DND-41 (cell line): Measurements from ENCODE around the gene KPNA1.

Experiments
- ATAC-seq: fragments of 200-7000 bp; cut with Tn5 transposase; 3 replicates; pipeline ENCODE4 v1.9.1; 2021; ENCODE audit warnings: low read depth; ENCODE audit not compliant: insufficient read depth
- DNase-seq: peaks from one replicate; pipeline ENCODE4 v3.0.0-alpha.2; 2020
- H2AFZ ChIP-seq: 2 replicates; pipeline ENCODE4 v1.6.0; 2012; ENCODE audit warnings: low read depth, low read length
- H3K27ac ChIP-seq: 2 replicates; pipeline ENCODE4 v1.5.1; 2012; ENCODE audit warnings: low read length, inconsistent platforms
- H3K27me3 ChIP-seq: fragments of 200-600 bp; sonication (generic); 2 replicates; pipeline ENCODE4 v1.6.0; 2012; ENCODE audit warnings: low read length, mild to moderate bottlenecking, inconsistent platforms; ENCODE audit not compliant: insufficient read depth, poor library complexity
- H3K36me3 ChIP-seq: 2 replicates; pipeline ENCODE4 v1.5.1; 2012; ENCODE audit warnings: low read length, inconsistent platforms; ENCODE audit not compliant: insufficient read depth
- H3K4me1 ChIP-seq: 2 replicates; pipeline ENCODE4 v1.5.1; 2012; ENCODE audit warnings: mild to moderate bottlenecking, low read length; ENCODE audit not compliant: insufficient read depth
- H3K4me2 ChIP-seq: 2 replicates; pipeline ENCODE4 v1.6.0; 2012; ENCODE audit warnings: mild to moderate bottlenecking, moderate library complexity, low read length, inconsistent platforms; ENCODE audit not compliant: insufficient read depth
- H3K4me3 ChIP-seq, 2 experiments: fragments of 200-600 bp in 1 of 2; shearing (Covaris generic) in 1 of 2; 2 replicates each; pipeline ENCODE4 v1.5.1; 2012 to 2016; ENCODE audit warnings: inconsistent platforms in 2 of 2, low read length in 2 of 2, mild to moderate bottlenecking in 2 of 2, low read depth in 1 of 2, moderate library complexity in 1 of 2
- H3K79me2 ChIP-seq: 2 replicates; pipeline ENCODE4 v1.6.0; 2012; ENCODE audit warnings: low read length, inconsistent platforms; ENCODE audit not compliant: insufficient read depth
- H3K9ac ChIP-seq: 2 replicates; pipeline ENCODE4 v1.6.0; 2012; ENCODE audit warnings: low read depth, mild to moderate bottlenecking, inconsistent platforms, low read length, moderate library complexity
- H3K9me3 ChIP-seq: 2 replicates; pipeline ENCODE4 v1.5.1; 2012; ENCODE audit warnings: low read length, moderate library complexity, mild to moderate bottlenecking, inconsistent platforms; ENCODE audit not compliant: insufficient read depth, severe bottlenecking
- H4K20me1 ChIP-seq: 2 replicates; pipeline ENCODE4 v1.6.0; 2012; ENCODE audit warnings: low read length; ENCODE audit not compliant: insufficient read depth
- CTCF ChIP-seq: IDR thresholded peaks from 2 replicates; pipeline ENCODE4 v1.5.1; 2012; ENCODE audit warnings: borderline replicate concordance, low read length, moderate library complexity, mild to moderate bottlenecking; ENCODE audit not compliant: poor library complexity, severe bottlenecking; ENCODE audit errors: extremely low read depth
- EZH2 ChIP-seq: IDR thresholded peaks from 3 replicates; pipeline ENCODE4 v1.6.1; 2012; ENCODE audit warnings: borderline replicate concordance, low read depth, mild to moderate bottlenecking, moderate library complexity, low read length, inconsistent platforms; ENCODE audit not compliant: severe bottlenecking

The KPNA1 gene

GRCh38 chr3:122516846-122517360 is 2.2 kb upstream of the KPNA1 start:
- H3K27ac ChIP-seq, result no peak overlapping the region
- TF ChIP-seq EZH2 (no peak), CTCF (no peak)
- H3K4me2 ChIP-seq, result no peak overlapping the region
- no peak overlapping the region for H3K9ac ChIP-seq
- no peak overlapping the region for H2AFZ ChIP-seq
- DNase-seq (no peak), ATAC-seq (no peak)
- H4K20me1 ChIP-seq, result peaks cover 21% of the 10 kb centered on the region
- H3K9me3 ChIP-seq, result no peaks in the 10 kb centered on the region
- H3K4me3 ChIP-seq, result no peak overlapping the region
- peaks cover 25% of the 10 kb centered on the region for H3K4me1 ChIP-seq
- H3K27me3 ChIP-seq, result no peaks in the 10 kb centered on the region
- H3K36me3 ChIP-seq, result no peaks in the 10 kb centered on the region
- H3K79me2 ChIP-seq, result peaks cover 29% of the 10 kb centered on the region

- DNase-seq, result no peak
- Histone ChIP-seq H3K4me2 (no peak overlapping the region), H3K79me2 (peaks cover 39% of the 10 kb centered on the region), H3K27ac (no peak overlapping the region), H3K9me3 (no peaks in the 10 kb centered on the region), H3K4me1 (peaks cover 32% of the 10 kb centered on the region), H3K36me3 (no peaks in the 10 kb centered on the region), H3K9ac (no peak overlapping the region), H3K4me3 (no peak overlapping the region), H3K27me3 (no peaks in the 10 kb centered on the region), H2AFZ (peak overlapping the region; percentile 67), H4K20me1 (peaks cover 32% of the 10 kb centered on the region)
- no peak for ATAC-seq
- TF ChIP-seq EZH2 (no peak), CTCF (no peak)
Observed at GRCh38 chr3:122515870-122516269, 1.1 kb upstream of the KPNA1 start.

- H3K27ac ChIP-seq, result peak overlapping the region; percentile 59
- H3K36me3 ChIP-seq, result no peaks in the 10 kb centered on the region
- peak overlapping the region; percentile 72 to 83; a peak in 3 of 4 replicates for H3K4me3 ChIP-seq
- peaks cover 47% of the 10 kb centered on the region for H3K79me2 ChIP-seq
- TF ChIP-seq EZH2 (no peak), CTCF (no peak)
- H3K4me2 ChIP-seq, result peak overlapping the region; percentile 96
- H2AFZ ChIP-seq, result peak overlapping the region; percentile 99
- no peak for ATAC-seq
- no peaks in the 10 kb centered on the region for H3K9me3 ChIP-seq
- peak overlapping the region; percentile 93 for H3K9ac ChIP-seq
- H4K20me1 ChIP-seq, result peaks cover 40% of the 10 kb centered on the region
- DNase-seq, result no peak
- peaks cover 32% of the 10 kb centered on the region for H3K4me1 ChIP-seq
- no peaks in the 10 kb centered on the region for H3K27me3 ChIP-seq
Observed at GRCh38 chr3:122515020-122515468, 305 bp upstream of the KPNA1 start.
